HG03139 (cell line): ENCODE measurements around the gene HEATR9.

Experiments used
- ATAC-seq: cut with Tn5 transposase; IDR thresholded peaks from one replicate; pipeline ENCODE4 v1.9.1; 2021; ENCODE audit not compliant: unreplicated experiment

Gene HEATR9

DNA sequence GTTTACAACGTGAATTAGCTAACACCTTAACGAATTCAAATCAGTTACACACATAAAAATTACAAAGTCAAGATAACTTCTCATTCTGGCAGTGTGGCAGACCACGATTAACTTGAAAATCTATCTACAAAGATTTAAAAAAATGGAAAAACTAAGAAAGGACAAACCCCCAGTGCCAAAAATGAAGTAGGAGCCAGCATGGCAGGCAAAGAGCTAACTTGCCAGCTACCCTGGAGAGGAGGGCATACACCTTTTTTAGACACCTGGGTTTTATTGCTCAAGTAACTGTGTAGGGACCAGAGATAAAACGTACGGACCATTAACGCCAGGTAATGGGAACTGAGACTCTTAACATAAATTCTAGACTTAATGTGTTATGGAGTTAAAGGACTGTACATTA, 56.9 kb downstream of the HEATR9 start:
- no peak for ATAC-seq

DNA sequence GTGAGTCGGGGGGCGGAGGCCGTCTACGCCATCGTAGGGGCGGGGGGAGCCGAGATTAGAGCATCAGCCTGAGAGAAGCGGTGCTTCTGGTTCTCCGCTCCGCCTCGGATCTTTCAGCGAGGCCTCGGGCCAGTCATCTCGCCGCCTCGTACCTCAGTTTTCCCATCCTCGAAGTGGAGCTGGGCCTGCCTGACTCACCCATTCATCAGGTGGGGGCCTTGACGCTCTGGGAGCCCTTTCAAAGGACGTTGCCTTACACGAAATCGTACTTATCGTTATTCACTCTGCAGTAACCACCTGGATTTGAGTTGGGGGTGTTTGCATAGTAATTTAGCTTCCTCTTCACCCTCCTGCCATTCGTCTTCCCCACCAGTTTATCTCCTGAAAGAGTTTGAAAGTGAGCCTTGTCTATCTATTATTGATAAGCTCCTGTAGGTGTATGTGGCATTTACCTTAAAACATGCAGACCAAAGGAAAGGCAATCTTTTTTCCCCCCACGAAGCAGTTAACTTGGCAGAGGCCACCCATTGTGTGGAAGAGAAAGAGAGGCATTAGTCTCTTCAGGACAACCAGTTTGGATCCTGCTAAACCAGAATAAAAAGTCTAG, 58.7 kb downstream of the HEATR9 start:
- ATAC-seq: peak; percentile 0

GRCh38 chr17:35808962-35809854, 59.5 kb downstream of the HEATR9 start, which contains the start of gene TAF15:
Gene TAF15, plus strand, starts transcription at chr17:35809484. Its CDS starts 86 bp downstream, at chr17:35809570.
- ATAC-seq: peak; percentile 90

DNA sequence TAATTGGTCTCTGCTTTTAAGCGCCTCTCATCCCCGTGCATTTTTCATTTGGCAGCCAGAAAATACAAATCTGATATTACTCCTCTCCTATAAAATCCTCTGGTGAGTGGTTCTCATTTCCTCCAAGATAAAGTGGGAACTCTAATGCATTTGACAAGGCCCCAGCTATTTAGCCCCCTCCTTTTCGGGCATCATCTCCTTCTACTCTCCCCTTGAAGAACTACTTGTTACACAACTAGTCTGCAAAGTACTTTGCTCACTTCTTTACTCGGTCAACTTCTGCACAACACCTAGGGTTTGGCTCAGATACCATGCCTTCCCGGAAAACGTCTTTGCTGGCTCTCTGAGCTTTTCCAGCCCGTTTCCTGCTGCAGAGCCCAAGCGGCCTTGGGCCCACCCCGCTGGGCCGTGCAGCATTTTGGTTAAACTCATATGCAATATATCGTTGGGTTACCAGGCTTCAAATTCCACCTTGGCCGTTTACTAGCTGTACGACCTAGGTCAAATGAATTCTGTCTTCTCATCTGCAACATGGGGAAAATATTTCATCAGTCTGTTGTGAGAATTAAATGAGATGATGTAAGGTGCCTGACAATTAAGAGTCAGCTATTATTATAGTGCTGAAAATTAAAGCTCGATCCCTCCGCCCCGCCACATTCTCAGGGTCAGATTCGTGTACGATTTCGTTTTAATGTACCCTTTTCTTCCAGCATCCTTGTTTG, 60.3 kb downstream of the HEATR9 start:
- ATAC-seq: no peak

DNA sequence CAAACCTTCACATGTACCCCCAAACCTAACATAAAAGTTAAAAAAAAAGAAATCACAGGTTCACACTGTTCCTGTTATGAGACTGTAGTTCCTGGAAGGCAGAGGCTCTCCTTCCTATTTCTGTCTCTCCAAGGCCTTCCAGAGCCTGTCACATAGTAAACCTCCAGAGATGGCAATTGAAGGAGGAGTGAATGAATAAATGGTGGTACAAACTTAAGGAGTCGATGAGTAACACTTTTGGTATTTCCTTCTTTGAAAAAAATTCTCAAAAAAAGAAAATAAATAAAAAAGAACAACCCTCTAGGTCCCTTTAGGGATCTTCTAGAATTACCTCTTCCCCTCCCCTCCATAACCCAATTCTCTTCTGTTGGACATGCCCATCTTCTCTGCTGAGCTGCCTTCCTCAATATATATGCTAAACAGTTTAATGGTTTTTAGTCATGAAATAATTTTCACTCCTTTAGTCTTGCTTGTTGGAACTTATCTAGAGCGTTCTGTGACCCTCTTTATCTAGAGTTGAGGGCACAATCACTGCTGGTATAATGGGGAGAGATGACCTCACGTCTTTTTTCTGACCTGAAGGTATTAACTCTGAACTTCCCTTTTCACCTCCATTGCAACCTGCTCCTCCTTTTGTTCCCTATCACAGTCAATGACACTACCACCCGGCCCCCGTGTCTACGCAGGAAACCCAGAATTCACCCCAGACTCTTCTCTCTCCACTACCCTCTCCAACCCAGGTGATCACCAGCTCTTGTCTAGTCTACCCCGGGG, 61.1 kb downstream of the HEATR9 start:
- ATAC-seq: no peak
